Kidney epithelial cell (primary cell): Measurements from ENCODE around the gene SLC12A5. TPM values are rescaled to one million over a fixed set of nuclear protein-coding genes. Genes with fewer than 3 reads are reported as not detected.

ENCODE experiments used
- DNase-seq: peaks from one replicate; pipeline ENCODE4 v3.0.0-alpha.2; 2010; ENCODE audit warnings: low read depth
- H3K27me3 ChIP-seq: 2 replicates; pipeline ENCODE4 v1.6.0; 2011; ENCODE audit warnings: low read length; ENCODE audit not compliant: control insufficient read depth, insufficient read depth
- H3K36me3 ChIP-seq: 2 replicates; pipeline ENCODE4 v1.5.1; 2011; ENCODE audit warnings: low read length; ENCODE audit not compliant: control insufficient read depth, insufficient read depth
- H3K4me3 ChIP-seq: 2 replicates; pipeline ENCODE4 v1.5.1; 2011; ENCODE audit warnings: low read depth, mild to moderate bottlenecking, control low read depth, low read length
- total RNA-seq: library from RNA; depleted of rRNA; stranded (reverse); fragments of >200 nt; gene quantifications from 2 replicates; pipeline ENCODE4 v1.2.3, GENCODE V29; 2015
- TF ChIP-seq, protein P1 (sequence below): IDR thresholded peaks from 2 replicates; pipeline ENCODE4 v1.5.1; 2011; ENCODE audit warnings: mild to moderate bottlenecking, moderate library complexity, low read length, control low read depth, inconsistent platforms; ENCODE audit not compliant: insufficient read depth, poor library complexity, severe bottlenecking

Gene SLC12A5
- total RNA-seq, 1 donor from 2014 or later = not detected

DNA sequence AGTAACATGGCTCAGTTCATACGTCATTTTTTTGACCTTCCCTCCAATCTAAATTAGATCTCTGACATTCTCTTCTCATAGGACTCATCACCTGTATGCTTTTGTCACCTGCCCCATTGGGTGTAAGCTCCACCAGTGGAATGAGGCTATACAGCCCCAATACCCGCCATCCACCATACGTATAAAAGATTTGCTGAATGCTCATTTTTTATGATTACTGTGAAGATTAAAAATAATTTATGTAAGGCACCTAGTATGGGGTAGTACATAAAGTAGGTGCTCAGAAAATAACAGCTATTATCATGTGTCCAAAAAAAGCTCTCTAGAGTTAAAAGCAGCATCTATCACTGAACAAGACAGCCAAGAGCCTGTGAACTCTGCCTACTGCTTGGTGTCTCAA lies 36.7 kb downstream of the SLC12A5 start:
- peaks cover 4% of the 10 kb centered on the region for H3K36me3 ChIP-seq
- H3K4me3 ChIP-seq = no peak overlapping the region
- TF ChIP-seq, protein P1, sequence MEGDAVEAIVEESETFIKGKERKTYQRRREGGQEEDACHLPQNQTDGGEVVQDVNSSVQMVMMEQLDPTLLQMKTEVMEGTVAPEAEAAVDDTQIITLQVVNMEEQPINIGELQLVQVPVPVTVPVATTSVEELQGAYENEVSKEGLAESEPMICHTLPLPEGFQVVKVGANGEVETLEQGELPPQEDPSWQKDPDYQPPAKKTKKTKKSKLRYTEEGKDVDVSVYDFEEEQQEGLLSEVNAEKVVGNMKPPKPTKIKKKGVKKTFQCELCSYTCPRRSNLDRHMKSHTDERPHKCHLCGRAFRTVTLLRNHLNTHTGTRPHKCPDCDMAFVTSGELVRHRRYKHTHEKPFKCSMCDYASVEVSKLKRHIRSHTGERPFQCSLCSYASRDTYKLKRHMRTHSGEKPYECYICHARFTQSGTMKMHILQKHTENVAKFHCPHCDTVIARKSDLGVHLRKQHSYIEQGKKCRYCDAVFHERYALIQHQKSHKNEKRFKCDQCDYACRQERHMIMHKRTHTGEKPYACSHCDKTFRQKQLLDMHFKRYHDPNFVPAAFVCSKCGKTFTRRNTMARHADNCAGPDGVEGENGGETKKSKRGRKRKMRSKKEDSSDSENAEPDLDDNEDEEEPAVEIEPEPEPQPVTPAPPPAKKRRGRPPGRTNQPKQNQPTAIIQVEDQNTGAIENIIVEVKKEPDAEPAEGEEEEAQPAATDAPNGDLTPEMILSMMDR = no peak
- no peak for DNase-seq
- H3K27me3 ChIP-seq = no peaks in the 10 kb centered on the region

DNA sequence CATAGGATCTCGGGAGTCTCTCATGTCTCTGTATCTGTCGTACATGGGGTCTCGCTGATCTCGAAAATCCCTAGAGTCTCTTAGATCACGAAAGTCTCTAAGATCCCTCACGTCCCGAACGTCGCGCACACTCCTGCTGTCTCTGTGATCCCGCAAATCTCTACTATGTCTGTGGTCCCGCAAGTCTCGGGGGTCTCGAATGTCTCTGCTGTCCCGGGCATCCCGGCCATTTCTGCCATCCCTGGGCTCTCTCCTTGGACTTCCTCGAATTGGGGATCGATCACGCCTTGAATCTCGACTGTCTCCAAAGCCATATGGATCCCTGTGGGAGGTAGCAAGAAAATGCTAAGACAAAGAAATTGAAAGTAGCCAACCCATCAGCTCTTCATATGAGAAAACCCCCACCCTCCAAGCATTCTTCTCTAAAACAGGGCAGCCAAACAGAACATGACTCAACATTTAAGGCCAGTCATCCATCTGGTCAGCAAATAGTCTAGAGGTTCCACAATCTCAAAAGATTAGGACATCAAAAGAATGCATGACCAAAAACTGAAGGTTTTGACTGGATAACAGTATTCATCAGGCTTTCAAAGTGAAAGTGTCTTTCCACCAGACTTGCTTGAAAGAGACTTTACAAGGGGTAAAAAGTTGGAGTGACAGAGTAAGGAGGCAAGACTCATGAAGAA lies 41.3 kb downstream of the SLC12A5 start:
- Histone ChIP-seq H3K27me3 (no peaks in the 10 kb centered on the region), H3K4me3 (no peak overlapping the region), H3K36me3 (peaks cover 1% of the 10 kb centered on the region)
- TF ChIP-seq, protein P1 = no peak
- peak; percentile 47 for DNase-seq

DNA sequence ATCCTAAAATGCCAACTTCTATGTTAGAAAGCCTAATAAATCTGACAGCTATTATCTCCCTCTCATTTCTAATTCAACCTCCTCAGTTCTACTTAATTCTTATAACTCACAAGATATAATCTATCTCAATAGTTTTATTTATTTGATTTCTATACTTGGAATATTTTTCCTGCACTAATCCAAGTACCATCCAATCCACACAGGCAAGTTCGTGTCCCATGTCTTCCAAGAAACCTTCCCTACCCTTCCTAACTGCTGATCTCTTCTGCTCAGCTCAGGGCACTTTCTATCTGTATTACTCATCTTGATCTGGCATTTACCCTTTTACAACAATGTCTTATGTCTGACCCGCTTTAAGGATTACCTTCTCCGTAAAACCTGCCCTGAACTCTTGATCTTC lies 42.6 kb downstream of the SLC12A5 start:
- Histone ChIP-seq H3K36me3 (no peaks in the 10 kb centered on the region), H3K27me3 (no peaks in the 10 kb centered on the region), H3K4me3 (no peak overlapping the region)
- no peak for DNase-seq
- TF ChIP-seq, protein P1 = no peak

DNA sequence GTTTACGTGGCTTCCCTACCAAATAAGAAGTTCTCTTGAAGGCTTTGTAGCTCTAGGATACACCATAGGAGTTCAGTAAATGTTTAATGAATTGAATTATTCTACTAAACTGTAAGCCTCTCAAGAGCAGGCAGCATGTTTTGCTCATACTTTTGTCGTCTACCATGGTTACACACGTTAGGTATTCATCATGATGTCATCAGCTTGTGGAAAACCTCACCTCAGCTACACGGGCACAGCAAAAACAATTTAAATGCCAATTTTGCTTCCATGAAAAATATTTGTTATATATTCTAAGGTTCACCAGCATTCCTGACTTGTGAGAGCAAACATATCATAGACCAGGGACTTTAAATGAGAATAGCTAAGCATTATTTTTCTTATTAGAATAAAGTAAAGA lies 44.0 kb downstream of the SLC12A5 start:
- no peaks in the 10 kb centered on the region for H3K36me3 ChIP-seq
- H3K4me3 ChIP-seq = no peak overlapping the region
- TF ChIP-seq, protein P1 = no peak
- DNase-seq = no peak
- no peaks in the 10 kb centered on the region for H3K27me3 ChIP-seq

DNA sequence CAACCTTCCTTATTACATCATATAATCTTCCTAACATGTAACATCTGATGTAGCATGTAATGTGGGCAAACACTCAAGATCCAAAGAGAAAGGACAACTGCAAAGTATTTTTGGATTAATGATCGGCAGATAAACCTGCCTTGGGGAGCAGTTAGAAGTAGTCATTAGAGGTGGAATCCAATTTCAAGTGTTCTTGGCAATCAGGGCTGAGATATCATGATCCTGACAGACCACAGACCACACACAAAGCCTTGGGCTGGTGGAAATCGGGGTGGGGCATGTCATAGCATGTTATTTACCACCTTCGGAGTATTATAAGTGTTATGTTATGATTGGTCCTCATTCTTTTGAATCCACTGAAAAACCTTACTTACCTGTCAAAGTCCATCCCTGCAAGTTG lies 44.4 kb downstream of the SLC12A5 start:
- TF ChIP-seq, protein P1 = no peak
- DNase-seq = no peak

DNA sequence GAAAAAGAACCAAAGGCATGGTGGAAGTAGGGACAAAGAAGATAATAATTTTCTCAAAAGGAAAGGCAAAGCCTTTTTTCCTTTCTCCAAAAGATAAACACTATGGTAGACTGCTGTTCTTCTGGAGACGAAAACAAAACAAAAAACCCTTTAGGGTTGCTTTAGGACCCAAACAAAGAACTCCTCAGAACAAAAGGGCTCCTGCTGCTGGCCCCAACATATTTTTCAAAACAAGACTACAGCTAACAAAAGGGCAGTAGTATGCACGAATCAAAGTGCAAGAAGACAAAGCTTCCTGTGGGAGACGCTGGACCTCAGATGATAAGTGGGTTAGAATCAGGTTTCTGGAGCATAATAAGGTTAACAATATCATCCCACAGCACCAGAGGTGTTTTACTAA lies 45.0 kb downstream of the SLC12A5 start:
- no peak for DNase-seq
- no peak overlapping the region for H3K4me3 ChIP-seq
- TF ChIP-seq, protein P1 = no peak
- no peaks in the 10 kb centered on the region for H3K36me3 ChIP-seq
- H3K27me3 ChIP-seq = no peaks in the 10 kb centered on the region

More for the DNA sequence above, 44.4 kb downstream of the SLC12A5 start:
- no peak overlapping the region for H3K4me3 ChIP-seq
- no peaks in the 10 kb centered on the region for H3K36me3 ChIP-seq
- H3K27me3 ChIP-seq = no peaks in the 10 kb centered on the region
